Measurements from ENCODE around the gene VAV3. TPM values are rescaled to one million over a fixed set of nuclear protein-coding genes. Genes with fewer than 3 reads are reported as not detected.
A peak's percentile ranks its signal among the peaks of the same experiment; 100 is the strongest.

The VAV3 gene
- polyA plus RNA-seq, 3 donors from 2014 or later = 17.6 to 19.4 (median 18.8) TPM

- H3K9me3 Mint-ChIP-seq = no peaks in the 10 kb centered on the region
- peaks cover 0 to 9% (median 0%) of the 10 kb centered on the region in 3 donors for H3K36me3 Mint-ChIP-seq
- peak overlapping the region in 3 of 5 donors; percentile 18 to 42 (median 32) for H3K4me3 Mint-ChIP-seq
- H3K27me3 Mint-ChIP-seq (ENCODE audit: low read depth in 3 of 3) = peaks cover 5 to 14% (median 6%) of the 10 kb centered on the region in 3 donors
- H3K27ac Mint-ChIP-seq = peak overlapping the region; percentile 49 to 98 (median 88)
- DNase-seq = no peak
- H3K4me1 Mint-ChIP-seq = peaks cover 0 to 91% of the 10 kb centered on the region in 2 donors
These were observed 24.9 kb downstream of the VAV3 start for GRCh38 chr1:107940017-107940577.

GRCh38 chr1:107939256-107939655 lies 25.7 kb downstream of the VAV3 start:
- Mint-ChIP-seq H3K36me3 (peaks cover 0 to 9% (median 0%) of the 10 kb centered on the region in 3 donors), H3K4me3 (no peak overlapping the region), H3K27me3 (ENCODE audit: low read depth in 3 of 3) (peaks cover 5 to 14% (median 6%) of the 10 kb centered on the region in 3 donors), H3K9me3 (no peaks in the 10 kb centered on the region), H3K27ac (peak overlapping the region; percentile 9 to 98 (median 84)), H3K4me1 (peaks cover 0 to 94% of the 10 kb centered on the region in 2 donors)
- no peak for DNase-seq

DNA sequence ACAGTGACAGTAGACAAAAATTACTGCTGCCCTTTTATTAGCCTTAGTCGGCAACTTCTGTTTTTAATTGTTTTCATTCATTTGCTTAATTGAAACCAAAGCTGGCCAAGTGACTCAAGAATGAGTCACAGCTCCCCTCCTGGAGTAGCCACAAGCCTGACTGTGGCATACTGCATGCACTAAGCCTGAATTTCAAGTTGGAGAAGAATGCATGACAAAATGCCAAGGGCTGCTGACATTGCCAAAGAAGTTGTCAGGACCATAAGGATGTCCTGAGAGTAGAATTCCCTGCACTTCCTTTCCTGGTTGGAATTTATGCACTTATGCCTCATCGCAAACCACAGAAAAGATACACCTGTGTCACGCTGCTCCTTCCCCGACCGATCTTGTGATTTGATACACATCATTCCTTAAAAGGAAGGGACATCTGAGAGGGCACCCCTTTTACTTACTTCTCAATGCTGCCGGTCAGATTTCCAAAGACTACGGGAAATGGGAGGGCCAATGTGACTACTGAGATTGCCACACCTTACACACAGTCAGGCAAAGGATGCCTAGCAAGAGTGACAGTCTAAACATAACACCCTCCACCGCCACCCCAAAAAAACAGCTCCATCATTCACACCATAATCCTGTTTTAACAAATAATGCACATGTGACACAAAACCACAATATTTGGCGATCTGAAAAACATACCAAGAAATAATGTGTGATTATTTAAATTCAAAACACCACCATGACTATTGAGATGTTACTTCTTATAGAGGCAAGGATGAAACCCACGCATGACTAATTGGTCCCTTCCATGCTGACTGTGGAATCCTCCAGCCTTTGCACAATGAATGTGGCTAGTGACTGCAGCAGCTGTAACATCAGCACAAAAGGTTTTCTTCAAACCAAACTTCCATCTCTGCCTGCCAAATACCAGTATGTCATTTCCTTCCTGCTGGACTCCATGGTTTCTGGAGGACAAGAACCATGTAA lies 28.2 kb downstream of the VAV3 start:
- peaks cover 3 to 6% (median 5%) of the 10 kb centered on the region in 3 donors for H3K27me3 Mint-ChIP-seq (ENCODE audit: low read depth in 3 of 3)
- peak overlapping the region; percentile 73 to 92 (median 81) for H3K4me3 Mint-ChIP-seq
- peaks cover 0 to 9% (median 0%) of the 10 kb centered on the region in 3 donors for H3K36me3 Mint-ChIP-seq
- DNase-seq = peak; percentile 85 to 89 (median 87)
- peaks cover 19 to 87% of the 10 kb centered on the region in 2 donors for H3K4me1 Mint-ChIP-seq
- no peaks in the 10 kb centered on the region for H3K9me3 Mint-ChIP-seq
- H3K27ac Mint-ChIP-seq = peak overlapping the region; percentile 88 to 99 (median 96)

DNA sequence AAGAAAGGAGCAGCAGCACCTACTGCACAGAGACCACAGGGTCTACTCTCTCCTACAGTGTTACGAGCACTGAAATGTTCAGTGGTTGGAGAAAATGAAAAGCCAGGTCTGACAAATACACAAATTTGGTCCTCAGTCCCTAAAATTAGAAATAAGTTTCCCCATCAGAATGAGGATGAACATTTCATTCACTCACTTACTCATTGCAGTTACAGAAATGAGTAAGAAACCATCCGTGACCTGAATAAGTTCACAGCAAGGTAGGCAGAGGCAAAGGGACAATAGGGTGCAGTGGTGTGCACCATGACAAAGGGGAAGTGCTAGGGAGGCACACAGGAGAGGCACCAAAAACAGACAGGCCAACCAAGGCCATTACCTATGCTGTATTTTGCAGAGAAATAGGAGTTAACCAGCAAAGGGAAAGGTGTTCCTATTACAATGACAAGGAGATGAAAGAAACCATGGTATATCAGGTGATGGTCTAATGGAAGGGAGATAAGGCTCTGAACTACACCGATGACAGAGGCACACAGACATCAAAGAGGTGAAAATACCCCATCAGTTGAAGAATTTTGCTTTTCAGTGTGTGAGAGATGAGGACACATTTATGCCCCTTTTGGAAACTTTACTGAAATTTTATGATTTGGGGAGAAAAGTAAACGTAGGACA lies 29.4 kb downstream of the VAV3 start:
- Mint-ChIP-seq H3K27ac (peak overlapping the region; percentile 71 to 91 (median 88)), H3K27me3 (ENCODE audit: low read depth in 3 of 3) (peaks cover 3 to 6% (median 5%) of the 10 kb centered on the region in 3 donors), H3K4me1 (peaks cover 23 to 75% of the 10 kb centered on the region in 2 donors), H3K4me3 (peak overlapping the region; percentile 46 to 75 (median 69)), H3K36me3 (peaks cover 0 to 9% (median 0%) of the 10 kb centered on the region in 3 donors), H3K9me3 (no peaks in the 10 kb centered on the region)
- no peak for DNase-seq

DNA sequence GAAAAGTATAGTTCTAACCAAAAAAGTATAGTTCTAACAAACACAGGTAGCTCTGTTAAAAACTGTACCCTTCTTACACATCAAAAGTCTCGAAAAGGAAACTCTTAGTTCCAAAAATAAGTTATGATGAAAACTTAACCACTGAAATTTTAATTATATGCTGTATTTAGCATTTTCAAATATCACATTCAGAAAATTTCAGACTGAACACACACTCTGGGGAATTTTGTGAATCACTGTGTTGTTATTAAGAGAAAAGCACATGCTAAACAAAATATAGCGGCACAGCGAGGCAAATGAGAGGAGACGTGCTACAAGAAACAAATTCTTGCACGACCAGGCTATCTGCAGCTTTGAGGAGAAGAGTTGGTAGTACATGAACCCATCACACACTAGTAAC lies 30.4 kb downstream of the VAV3 start:
- Mint-ChIP-seq H3K4me1 (peaks cover 30 to 71% of the 10 kb centered on the region in 2 donors), H3K36me3 (peaks cover 0 to 3% (median 3%) of the 10 kb centered on the region in 3 donors), H3K27me3 (ENCODE audit: low read depth in 3 of 3) (peaks cover 3 to 6% (median 3%) of the 10 kb centered on the region in 3 donors), H3K4me3 (peak overlapping the region in 1 of 5 donors; percentile 75), H3K27ac (peak overlapping the region; percentile 71 to 91 (median 88)), H3K9me3 (no peaks in the 10 kb centered on the region)
- no peak for DNase-seq

GRCh38 chr1:107933736-107934135 lies 31.2 kb downstream of the VAV3 start:
- peaks cover 39 to 70% of the 10 kb centered on the region in 2 donors for H3K4me1 Mint-ChIP-seq
- no peak overlapping the region for H3K4me3 Mint-ChIP-seq
- peaks cover 3 to 7% (median 3%) of the 10 kb centered on the region in 3 donors for H3K27me3 Mint-ChIP-seq (ENCODE audit: low read depth in 3 of 3)
- no peak for DNase-seq
- peaks cover 0 to 5% (median 0%) of the 10 kb centered on the region in 3 donors for H3K36me3 Mint-ChIP-seq
- peak overlapping the region in 4 of 6 donors; percentile 9 to 69 (median 39) for H3K27ac Mint-ChIP-seq
- no peaks in the 10 kb centered on the region for H3K9me3 Mint-ChIP-seq

DNA sequence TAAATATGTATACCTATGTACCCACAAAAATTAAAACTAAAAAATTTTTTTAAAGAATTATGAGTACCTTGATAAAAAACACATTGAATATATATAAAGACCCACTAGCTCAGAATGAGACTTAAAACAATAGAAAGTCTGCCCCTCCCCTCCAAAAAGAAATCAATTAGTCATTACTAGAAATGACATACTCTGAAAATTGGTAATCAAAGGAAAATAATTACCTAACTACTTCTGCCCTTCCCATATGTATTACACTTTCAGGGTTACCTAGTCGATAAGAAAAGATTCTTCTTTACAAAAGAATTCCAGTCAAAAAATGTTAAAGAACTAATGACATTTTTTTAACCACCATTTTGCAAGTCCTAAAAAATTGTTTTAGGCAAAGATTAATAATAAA lies 34.7 kb downstream of the VAV3 start:
- H3K9me3 Mint-ChIP-seq = no peaks in the 10 kb centered on the region
- peaks cover 0 to 7% (median 0%) of the 10 kb centered on the region in 3 donors for H3K36me3 Mint-ChIP-seq
- no peak overlapping the region for H3K27ac Mint-ChIP-seq
- H3K4me1 Mint-ChIP-seq = peaks cover 73% of the 10 kb centered on the region in 2 donors
- H3K27me3 Mint-ChIP-seq (ENCODE audit: low read depth in 3 of 3) = peaks cover 0 to 3% (median 0%) of the 10 kb centered on the region in 3 donors
- no peak for DNase-seq
- H3K4me3 Mint-ChIP-seq = no peak overlapping the region

- DNase-seq = no peak
- Mint-ChIP-seq H3K27me3 (ENCODE audit: low read depth in 3 of 3) (peaks cover 0 to 3% (median 0%) of the 10 kb centered on the region in 3 donors), H3K27ac (peak overlapping the region in 3 of 6 donors; percentile 4 to 41 (median 36)), H3K36me3 (peaks cover 0 to 7% (median 0%) of the 10 kb centered on the region in 3 donors), H3K4me3 (peak overlapping the region in 1 of 5 donors; percentile 49), H3K4me1 (peaks cover 75 to 89% of the 10 kb centered on the region in 2 donors), H3K9me3 (no peaks in the 10 kb centered on the region)
These were observed 37.2 kb downstream of the VAV3 start for GRCh38 chr1:107927820-107928219.

DNA sequence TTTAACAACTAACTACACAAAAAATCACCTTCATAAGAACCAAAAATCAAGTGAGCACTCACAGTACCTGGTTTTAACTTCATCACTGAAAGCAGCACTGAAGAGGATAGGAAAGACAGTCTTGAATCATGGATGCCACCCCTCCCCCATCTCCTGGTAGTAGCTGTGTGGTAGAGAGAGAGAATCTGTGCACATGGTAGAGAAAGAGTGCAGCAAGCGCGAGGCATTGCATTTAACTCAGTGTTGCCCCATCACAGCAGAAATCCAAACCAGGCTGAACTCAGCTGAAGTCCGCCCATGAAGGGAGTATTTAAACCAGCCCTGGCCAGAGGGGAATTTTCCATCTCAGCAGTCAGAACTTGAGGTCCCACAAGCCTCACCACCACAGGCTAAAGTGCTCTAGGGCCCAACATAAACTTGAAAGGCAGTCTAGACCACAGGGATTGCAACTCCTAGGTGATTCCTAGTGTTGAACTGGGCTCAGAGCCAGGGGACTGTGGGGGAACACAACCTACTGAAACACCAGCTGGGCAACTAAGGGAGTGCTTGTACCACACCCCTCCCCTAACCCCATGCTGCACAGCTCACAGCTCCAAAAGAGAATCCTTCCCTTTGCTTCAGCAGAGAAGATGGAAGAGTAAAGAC lies 38.4 kb downstream of the VAV3 start:
- Mint-ChIP-seq H3K27ac (peak overlapping the region in 5 of 6 donors; percentile 22 to 77 (median 59)), H3K4me3 (peak overlapping the region in 2 of 5 donors; percentile 3 to 20), H3K36me3 (peaks cover 0 to 7% (median 0%) of the 10 kb centered on the region in 3 donors), H3K27me3 (ENCODE audit: low read depth in 3 of 3) (peaks cover 0 to 3% (median 0%) of the 10 kb centered on the region in 3 donors), H3K4me1 (peaks cover 73 to 89% of the 10 kb centered on the region in 2 donors), H3K9me3 (no peaks in the 10 kb centered on the region)
- DNase-seq = no peak

DNA sequence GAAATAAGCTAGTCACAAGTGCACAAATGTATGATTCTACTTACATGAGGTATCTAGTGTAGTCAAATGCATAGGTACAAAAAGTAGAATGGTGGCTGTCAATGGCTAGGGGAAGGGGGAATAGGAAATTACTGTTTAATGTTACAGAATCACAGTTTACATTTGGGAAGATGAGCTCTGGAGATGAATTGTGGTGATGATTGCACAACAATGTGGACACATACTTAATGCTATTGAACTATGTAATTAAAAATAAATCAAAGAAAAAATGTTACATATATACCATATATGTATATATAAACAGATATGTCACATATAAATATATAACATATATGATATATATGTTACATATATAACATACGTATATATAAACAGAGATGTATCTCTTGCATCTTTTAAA lies 39.4 kb downstream of the VAV3 start:
- Mint-ChIP-seq H3K27ac (peak overlapping the region in 1 of 6 donors; percentile 9), H3K4me3 (no peak overlapping the region), H3K36me3 (peaks cover 0 to 7% (median 0%) of the 10 kb centered on the region in 3 donors), H3K4me1 (peaks cover 81 to 96% of the 10 kb centered on the region in 2 donors), H3K9me3 (no peaks in the 10 kb centered on the region), H3K27me3 (ENCODE audit: low read depth in 3 of 3) (peaks cover 0 to 3% (median 0%) of the 10 kb centered on the region in 3 donors)
- no peak for DNase-seq

DNA sequence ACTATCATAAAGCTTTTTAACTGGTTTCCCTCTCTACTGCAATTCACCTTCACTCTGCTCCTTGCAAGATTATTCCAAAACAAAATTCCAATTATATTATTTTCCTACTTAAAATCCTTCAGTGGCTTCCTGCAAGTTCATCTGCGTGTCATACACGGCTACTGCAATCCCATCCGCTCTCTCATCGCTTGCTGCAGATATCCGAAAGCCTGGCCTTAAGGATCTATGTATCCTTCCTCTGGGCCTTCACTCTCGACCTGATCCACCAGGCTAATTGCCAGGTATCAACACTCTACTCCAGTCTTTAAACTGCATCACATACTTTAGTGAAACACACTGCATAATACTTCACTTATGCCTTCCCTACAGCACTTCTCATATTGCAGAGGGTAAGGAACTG lies 44.0 kb downstream of the VAV3 start:
- Mint-ChIP-seq H3K4me1 (peaks cover 74 to 94% of the 10 kb centered on the region in 2 donors), H3K27ac (peak overlapping the region; percentile 17 to 84 (median 50)), H3K27me3 (ENCODE audit: low read depth in 3 of 3) (peaks cover 0 to 1% (median 0%) of the 10 kb centered on the region in 3 donors)

DNA sequence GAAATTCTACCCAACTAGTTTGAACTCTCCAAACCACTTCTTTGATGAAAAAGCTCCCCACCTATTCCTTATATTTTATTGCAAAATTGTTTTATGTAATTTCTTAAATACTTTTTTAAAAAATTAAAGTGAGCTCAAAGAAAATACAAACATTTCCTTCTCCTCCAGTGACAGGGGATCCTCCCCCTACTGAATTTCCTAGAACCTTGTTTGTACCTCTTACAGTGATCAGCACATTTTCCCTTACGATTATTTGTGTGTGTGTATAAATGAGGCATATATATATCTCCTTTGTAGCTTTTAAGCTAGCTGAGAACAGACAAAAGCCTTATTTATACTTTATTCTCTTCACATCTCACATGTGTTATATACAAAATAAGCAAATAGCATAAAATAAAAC lies 44.4 kb downstream of the VAV3 start:
- no peak for DNase-seq
- H3K27me3 Mint-ChIP-seq (ENCODE audit: low read depth in 3 of 3) = peaks cover 0 to 1% (median 0%) of the 10 kb centered on the region in 3 donors
- H3K4me3 Mint-ChIP-seq = peak overlapping the region in 2 of 5 donors; percentile 64 to 74
- H3K36me3 Mint-ChIP-seq = peaks cover 0 to 5% (median 4%) of the 10 kb centered on the region in 3 donors
- peaks cover 0 to 2% (median 0%) of the 10 kb centered on the region in 6 donors for H3K9me3 Mint-ChIP-seq
- peaks cover 76 to 94% of the 10 kb centered on the region in 2 donors for H3K4me1 Mint-ChIP-seq
- H3K27ac Mint-ChIP-seq = peak overlapping the region; percentile 60 to 94 (median 82)

More for the DNA sequence above, 44.0 kb downstream of the VAV3 start:
- Mint-ChIP-seq H3K9me3 (peaks cover 0 to 2% (median 0%) of the 10 kb centered on the region in 6 donors), H3K4me3 (peak overlapping the region; percentile 3 to 49 (median 20)), H3K36me3 (peaks cover 0 to 5% (median 4%) of the 10 kb centered on the region in 3 donors)
- no peak for DNase-seq
